ENCODE data around the gene ZSCAN9.

The ZSCAN9 gene

DNA sequence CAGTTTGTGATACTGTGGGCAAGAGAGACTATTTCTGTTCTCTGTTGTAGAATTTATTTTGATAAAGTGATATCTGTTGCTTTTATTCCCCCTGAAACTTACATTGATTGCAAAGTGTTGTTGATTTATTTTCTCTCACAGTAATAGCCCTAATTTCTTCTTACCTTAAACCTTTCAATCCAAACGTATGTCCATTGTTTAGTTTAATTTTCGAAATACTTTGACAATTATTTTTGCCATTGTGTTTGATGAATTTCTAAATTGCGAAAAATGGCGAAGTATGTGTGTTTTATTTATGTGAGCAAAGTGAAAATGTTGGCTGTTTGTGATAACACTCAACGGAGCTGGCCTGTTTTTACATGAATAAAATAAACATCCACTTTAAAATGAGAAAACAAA is 41.5 kb downstream of the ZSCAN9 start:
- DNase-seq (ENCODE audit: insufficient read length, low spot score) (no peak), FAIRE-seq (no peak)

DNA sequence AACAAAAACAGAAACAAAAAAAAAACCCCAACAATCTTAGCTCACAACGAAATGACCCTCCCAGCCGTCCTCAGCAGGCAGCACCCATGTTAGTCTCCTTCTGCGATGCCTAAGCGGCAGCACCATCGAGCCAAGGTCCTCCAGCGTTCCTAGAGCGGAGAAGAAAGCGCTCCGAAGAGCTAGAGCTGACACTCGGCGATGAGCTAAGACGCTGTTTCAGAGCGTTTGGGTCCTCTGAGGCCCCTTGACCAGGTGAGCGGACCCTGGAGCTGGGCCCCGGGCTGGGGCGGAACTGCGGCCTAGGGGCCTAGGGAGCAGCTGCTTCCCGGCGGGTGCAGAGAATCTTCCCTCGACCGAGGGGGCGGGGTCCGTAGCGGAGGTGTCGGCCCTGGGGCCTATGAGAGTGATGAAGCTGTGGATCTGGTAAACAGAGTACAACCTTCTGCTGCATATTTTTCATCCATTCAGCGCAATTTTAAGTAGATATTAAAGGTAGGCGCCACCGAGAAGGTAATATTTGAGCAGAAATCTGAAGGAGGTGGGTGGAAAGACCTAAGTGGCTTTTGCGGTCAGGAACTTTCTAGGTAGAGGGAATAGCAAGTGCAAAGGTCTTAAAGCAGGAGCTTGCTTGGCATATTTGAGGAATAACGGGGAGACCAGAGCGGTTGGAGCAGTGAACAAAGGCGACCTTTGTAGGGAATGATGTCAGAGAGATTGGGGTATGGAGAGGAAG is 42.1 kb downstream of the ZSCAN9 start, which contains the start of gene ZSCAN26:
ZSCAN26 (plus strand) TSS at position 182 of the 733 bp plus-strand sequence. CDS start 4,777 bp downstream, outside the sequence.
- DNase-seq (ENCODE audit: insufficient read length, low spot score) (peak; percentile 78), FAIRE-seq (peak; percentile 63)

DNA sequence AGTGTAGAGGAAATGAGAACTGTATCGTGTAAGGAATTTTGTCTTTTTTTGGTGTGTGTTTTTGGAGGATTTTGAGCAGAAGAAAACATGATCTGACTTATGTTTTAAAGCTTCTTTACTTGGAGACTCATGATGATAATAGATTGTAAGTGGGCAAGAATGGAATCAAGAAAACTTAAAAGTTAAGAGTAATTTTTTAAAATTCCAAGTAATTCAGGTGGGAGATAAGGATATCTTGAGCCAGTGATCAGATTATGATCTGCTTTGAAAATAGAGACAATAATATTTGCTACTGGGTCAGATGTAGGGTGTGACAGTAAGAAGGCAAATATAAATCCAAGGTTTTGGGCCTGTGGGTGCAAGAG is 42.6 kb downstream of the ZSCAN9 start:
- DNase-seq (ENCODE audit: insufficient read length, low spot score) = no peak
- no peak for FAIRE-seq

GRCh38 chr6:28269492-28269891 is 44.4 kb downstream of the ZSCAN9 start:
- DNase-seq (ENCODE audit: insufficient read length, low spot score) (peak; percentile 39), FAIRE-seq (no peak)

DNA sequence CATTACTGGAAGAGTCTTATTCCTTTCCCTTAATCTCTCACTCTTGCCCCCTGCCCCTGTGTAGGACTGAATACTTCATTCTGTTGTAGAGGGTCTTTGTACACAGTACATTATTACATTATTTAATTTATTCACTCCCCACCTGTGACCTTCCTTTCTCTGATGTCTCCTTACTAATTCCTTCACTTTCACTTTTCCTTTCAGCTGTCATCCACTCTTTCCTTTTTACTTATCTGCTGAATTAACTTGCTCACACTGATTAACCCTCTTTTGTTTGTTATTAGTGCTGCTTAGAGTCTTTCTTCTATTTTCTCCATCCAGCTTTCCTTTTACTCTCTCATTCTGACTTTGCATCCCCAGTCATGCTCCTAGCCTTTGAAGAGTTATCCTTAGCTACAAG is 49.8 kb downstream of the ZSCAN9 start:
- DNase-seq (ENCODE audit: insufficient read length, low spot score) (no peak), FAIRE-seq (no peak)

DNA sequence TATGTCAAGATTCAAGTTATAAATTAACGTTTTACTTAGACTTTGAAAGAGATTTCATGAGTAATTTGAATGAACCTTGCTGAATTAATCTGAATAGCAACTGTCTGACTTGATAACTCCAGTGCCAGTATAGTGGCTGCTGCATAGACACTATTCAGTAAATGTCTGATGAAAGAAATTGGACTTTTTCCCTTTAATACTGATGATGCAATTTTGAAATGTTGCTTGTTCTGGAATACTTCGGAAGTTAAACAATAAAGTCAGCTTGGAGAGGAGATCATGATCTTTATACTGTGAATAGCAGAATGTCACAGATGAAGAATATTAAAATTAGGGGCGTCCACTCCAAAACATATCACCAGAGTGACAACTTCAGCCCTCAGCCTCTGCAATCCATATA is 52.7 kb downstream of the ZSCAN9 start:
- no peak for DNase-seq (ENCODE audit: insufficient read length, low spot score)
- no peak for FAIRE-seq

- DNase-seq (ENCODE audit: insufficient read length, low spot score) (no peak), FAIRE-seq (no peak)
These were observed 55.7 kb downstream of the ZSCAN9 start for GRCh38 chr6:28280595-28281287.

DNA sequence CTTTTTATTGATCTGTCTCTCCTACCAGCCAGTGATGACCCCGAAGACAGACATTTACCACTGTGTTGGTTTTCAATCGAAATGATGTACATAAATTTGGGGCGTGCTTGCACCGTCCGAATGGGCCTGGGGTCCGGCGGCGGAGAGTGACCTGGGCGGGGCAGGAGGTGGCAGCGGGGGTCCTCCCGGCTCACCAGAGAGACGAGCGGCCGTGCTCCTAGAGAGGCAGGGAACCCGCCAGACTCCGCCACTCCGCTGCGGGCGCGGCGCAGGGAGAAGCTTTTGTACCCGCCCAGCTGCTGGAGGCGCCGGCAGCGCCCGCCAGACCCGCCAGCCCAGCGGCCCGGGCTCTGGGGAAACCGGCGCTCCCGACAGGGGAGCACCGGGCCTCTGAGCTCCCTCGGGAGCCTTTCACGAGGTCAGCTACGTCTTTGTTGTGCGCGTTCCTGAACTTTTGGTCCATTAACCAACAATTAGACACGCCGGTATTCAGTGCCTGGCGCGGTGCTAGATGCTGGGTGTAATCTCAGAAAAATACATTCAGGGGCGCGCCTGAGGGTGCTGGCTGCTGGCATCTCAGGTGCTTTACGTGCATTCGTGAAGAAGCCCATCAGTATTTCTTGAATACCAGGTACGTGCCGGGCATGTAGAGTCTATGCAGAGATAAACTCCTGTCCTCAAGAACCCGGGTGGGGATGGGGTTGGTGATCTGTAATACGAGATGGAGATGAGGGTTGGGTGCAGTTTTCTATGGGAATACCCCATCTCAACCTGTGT is 56.4 kb downstream of the ZSCAN9 start, which contains the start of gene PGBD1:
PGBD1 (plus strand) TSS at position 285 of the 777 bp plus-strand sequence. CDS start 2,242 bp downstream, outside the sequence.
- no peak for FAIRE-seq
- peak; percentile 72 for DNase-seq (ENCODE audit: insufficient read length, low spot score)

- FAIRE-seq (no peak), DNase-seq (ENCODE audit: insufficient read length, low spot score) (no peak)
These were observed 57.9 kb downstream of the ZSCAN9 start for GRCh38 chr6:28282926-28283325.

Measured in HTR-8/SVneo (cell line).